RWPE1 (cell line): ENCODE data around the gene CLEC3A.

Source experiments
- CTCF ChIA-PET: fragments of 350-600 bp; sonication (Branson Sonifier 250); formaldehyde crosslinking; extraction: SDS; loops from one replicate; lab custom pipeline; 2021; lab: Yijun Ruan, JAX
- POLR2A ChIA-PET: fragments of 400-600 bp; formaldehyde crosslinking; extraction: SDS; loops from one replicate; lab custom pipeline; 2020; ENCODE audit warnings: antibody characterized with exemption; ENCODE audit not compliant: low non-redundant PET; lab: Yijun Ruan, JAX
- DNase-seq: peaks from one replicate; pipeline ENCODE4 v3.0.0; 2012; ENCODE audit warnings: low spot score
- H3K27ac ChIP-seq: fragments of 450-650 bp; 2 replicates; pipeline ENCODE4 v1.5.1; 2017
- CTCF ChIP-seq: fragments of 450-650 bp; conservative IDR thresholded peaks from 2 replicates; pipeline ENCODE4 v1.5.1; 2017; ENCODE audit warnings: low read depth, mild to moderate bottlenecking

CLEC3A gene

GRCh38 chr16:78022347-78023060, at the start of gene CLEC3A:
Gene CLEC3A (plus strand): TSS chr16:78022548. CDS start chr16:78022627, 79 bp downstream.
- no peak for TF ChIP-seq CTCF
- no peak within 1 kb of the TSS for H3K27ac ChIP-seq
- CTCF ChIA-PET = no interaction called here
- POLR2A ChIA-PET = no interaction called here
- DNase-seq = no peak

- no peak for TF ChIP-seq CTCF
- ChIA-PET POLR2A (no interaction called here), CTCF (interaction anchor here (0.6 kb wide), 2 partner anchors 22 to 152 kb away, joined by 3 to 5 read pairs; no protein-coding TSS in a partner anchor)
- peak; percentile 12 for DNase-seq
- H3K27ac ChIP-seq = no peak overlapping the region
These were observed 47.5 kb upstream of the CLEC3A start for GRCh38 chr16:77974883-77975282.

GRCh38 chr16:77975942-77976341, 46.4 kb upstream of the CLEC3A start:
- H3K27ac ChIP-seq = no peak overlapping the region
- no peak for DNase-seq
- ChIA-PET POLR2A (no interaction called here), CTCF (interaction anchor here (0.5 kb wide), 1 partner anchor 12 kb away, joined by 3 read pairs; no protein-coding TSS in a partner anchor)
- no peak for TF ChIP-seq CTCF

GRCh38 chr16:77977339-77977738, 45.0 kb upstream of the CLEC3A start:
- DNase-seq = no peak
- ChIA-PET POLR2A (no interaction called here), CTCF (interaction anchor here (0.6 kb wide), 1 partner anchor 344 kb away, joined by 3 read pairs; no protein-coding TSS in a partner anchor)
- H3K27ac ChIP-seq = no peak overlapping the region
- no peak for TF ChIP-seq CTCF

GRCh38 chr16:77985111-77985510, 37.2 kb upstream of the CLEC3A start:
- CTCF ChIA-PET = no interaction called here
- POLR2A ChIA-PET = no interaction called here
- no peak for TF ChIP-seq CTCF
- no peak for DNase-seq
- no peak overlapping the region for H3K27ac ChIP-seq

GRCh38 chr16:77986011-77986740, 36.2 kb upstream of the CLEC3A start:
- CTCF ChIA-PET = interaction anchor here (0.6 kb wide), 1 partner anchor 264 kb away, joined by 3 read pairs; no protein-coding TSS in a partner anchor
- DNase-seq = no peak
- POLR2A ChIA-PET = no interaction called here
- no peak overlapping the region for H3K27ac ChIP-seq
- TF ChIP-seq CTCF = no peak
